HG02678 (cell line): ENCODE measurements around the gene SRP14.
"Not testable (repeated sequence)": the region's sequence is repeated elsewhere in the genome, so short reads cannot be mapped to it uniquely, and the experiment has no call there.

ENCODE experiments used
- ATAC-seq: cut with Tn5 transposase; IDR thresholded peaks from one replicate; pipeline ENCODE4 v1.9.1; 2021; ENCODE audit warnings: mild to moderate bottlenecking, moderate library complexity; ENCODE audit not compliant: unreplicated experiment

SRP14 gene

GRCh38 chr15:40032125-40032839 lies 6.7 kb downstream of the SRP14 start:
- ATAC-seq: no peak

GRCh38 chr15:40031300-40031699 lies 7.7 kb downstream of the SRP14 start:
- no peak for ATAC-seq

GRCh38 chr15:40029979-40030893 lies 8.7 kb downstream of the SRP14 start:
- ATAC-seq: no peak

- ATAC-seq: no peak
These were observed 10.1 kb downstream of the SRP14 start for GRCh38 chr15:40028853-40029252.

GRCh38 chr15:40028193-40028592 lies 10.8 kb downstream of the SRP14 start:
- ATAC-seq: no peak

GRCh38 chr15:40016224-40016865 lies 22.6 kb downstream of the SRP14 start:
- no peak for ATAC-seq

- no peak for ATAC-seq
These were observed 24.6 kb downstream of the SRP14 start for GRCh38 chr15:40014390-40014789.

- not testable (repeated sequence) for ATAC-seq
These were observed 25.6 kb downstream of the SRP14 start for GRCh38 chr15:40013372-40013771.

- no peak for ATAC-seq
These were observed 27.7 kb downstream of the SRP14 start for GRCh38 chr15:40011303-40011702.

GRCh38 chr15:40010686-40011085 lies 28.3 kb downstream of the SRP14 start:
- ATAC-seq: no peak

GRCh38 chr15:40008061-40008765 lies 30.8 kb downstream of the SRP14 start:
- ATAC-seq: no peak

GRCh38 chr15:40006646-40007045 lies 32.3 kb downstream of the SRP14 start:
- ATAC-seq: no peak

- ATAC-seq: no peak
These were observed 33.0 kb downstream of the SRP14 start for GRCh38 chr15:40006003-40006402.

- ATAC-seq: no peak
These were observed 35.7 kb downstream of the SRP14 start for GRCh38 chr15:40003116-40003916.

GRCh38 chr15:40002295-40002694 lies 36.7 kb downstream of the SRP14 start:
- ATAC-seq: no peak

- no peak for ATAC-seq
These were observed 39.3 kb downstream of the SRP14 start for GRCh38 chr15:39999538-40000200.

GRCh38 chr15:39998511-39999077 lies 40.4 kb downstream of the SRP14 start:
- ATAC-seq: no peak

GRCh38 chr15:39997639-39998038 lies 41.3 kb downstream of the SRP14 start:
- no peak for ATAC-seq

- ATAC-seq: no peak
These were observed 42.0 kb downstream of the SRP14 start for GRCh38 chr15:39997031-39997430.
